Immature natural killer cell (primary cell): ENCODE measurements around the gene IL9. TPM values are rescaled to one million over a fixed set of nuclear protein-coding genes. Genes with fewer than 3 reads are reported as not detected.

Experiments used
- DNase-seq, 3 donors: peaks; one replicate each; pipeline ENCODE4 v3.0.0; 2022; ENCODE audit warnings: mixed read lengths in 1 of 3
- H3K27ac Mint-ChIP-seq, 6 donors: one replicate each; pipeline ENCODE4 v1.8.0; 2020; ENCODE audit warnings: mixed read lengths in 6 of 6, mild to moderate bottlenecking in 5 of 6, inconsistent platforms in 4 of 6, moderate library complexity in 3 of 6
- H3K27me3 Mint-ChIP-seq, 3 donors: one replicate each; pipeline ENCODE4 v1.8.0; 2020 to 2021; ENCODE audit warnings: low read depth in 3 of 3, mild to moderate bottlenecking in 3 of 3, mixed read lengths in 3 of 3, moderate library complexity in 3 of 3, inconsistent platforms in 1 of 3
- H3K36me3 Mint-ChIP-seq, 3 donors: one replicate each; pipeline ENCODE4 v1.8.0; 2020; ENCODE audit warnings: mixed read lengths in 3 of 3, inconsistent platforms in 2 of 3, mild to moderate bottlenecking in 2 of 3
- H3K4me1 Mint-ChIP-seq, 2 donors: one replicate each; pipeline ENCODE4 v1.8.0; 2020; ENCODE audit warnings: inconsistent platforms in 2 of 2, mild to moderate bottlenecking in 2 of 2, mixed read lengths in 2 of 2, moderate library complexity in 1 of 2
- H3K4me3 Mint-ChIP-seq, 5 donors: one replicate each; pipeline ENCODE4 v1.8.0; 2020; ENCODE audit warnings: mild to moderate bottlenecking in 5 of 5, mixed read lengths in 5 of 5, inconsistent platforms in 3 of 5, moderate library complexity in 3 of 5
- H3K9me3 Mint-ChIP-seq, 6 donors: one replicate each; pipeline ENCODE4 v1.8.0; 2020; ENCODE audit warnings: mild to moderate bottlenecking in 6 of 6, mixed read lengths in 6 of 6, inconsistent platforms in 4 of 6, moderate library complexity in 3 of 6
- polyA plus RNA-seq, 3 donors: library from polyadenylated mRNA; unstranded; fragments of 300-500 nt; fragmentation: Illumina TruSeq; gene quantifications; one replicate each; pipeline ENCODE4 v1.2.3, GENCODE V29; 2021

IL9 gene
- polyA plus RNA-seq, 3 donors from 2014 or later: not detected

- no peak overlapping the region for H3K27ac Mint-ChIP-seq
- peaks cover 24 to 30% of the 10 kb centered on the region in 2 donors for H3K4me1 Mint-ChIP-seq
- peaks cover 18 to 39% (median 25%) of the 10 kb centered on the region in 3 donors for H3K27me3 Mint-ChIP-seq
- no peak overlapping the region for H3K4me3 Mint-ChIP-seq
- H3K9me3 Mint-ChIP-seq: peaks cover 1 to 9% (median 5%) of the 10 kb centered on the region in 6 donors
- no peaks in the 10 kb centered on the region for H3K36me3 Mint-ChIP-seq
- DNase-seq: no peak
Measured at GRCh38 chr5:135913713-135914626, 18.3 kb upstream of the IL9 start.

- Mint-ChIP-seq H3K9me3 (no peaks in the 10 kb centered on the region), H3K4me1 (no peaks in the 10 kb centered on the region), H3K4me3 (no peak overlapping the region), H3K27ac (no peak overlapping the region), H3K27me3 (peaks cover 11 to 14% (median 14%) of the 10 kb centered on the region in 3 donors), H3K36me3 (no peaks in the 10 kb centered on the region)
- no peak for DNase-seq
Measured at GRCh38 chr5:135905144-135905543, 9.5 kb upstream of the IL9 start.

GRCh38 chr5:135901633-135902032 is 6.0 kb upstream of the IL9 start:
- Mint-ChIP-seq H3K27me3 (peaks cover 6 to 17% (median 13%) of the 10 kb centered on the region in 3 donors), H3K9me3 (no peaks in the 10 kb centered on the region), H3K36me3 (no peaks in the 10 kb centered on the region), H3K27ac (no peak overlapping the region), H3K4me1 (no peaks in the 10 kb centered on the region), H3K4me3 (no peak overlapping the region)
- no peak for DNase-seq

- Mint-ChIP-seq H3K36me3 (no peaks in the 10 kb centered on the region), H3K27ac (no peak overlapping the region), H3K4me1 (no peaks in the 10 kb centered on the region), H3K4me3 (no peak overlapping the region), H3K9me3 (no peaks in the 10 kb centered on the region), H3K27me3 (peaks cover 4 to 21% (median 12%) of the 10 kb centered on the region in 3 donors)
- DNase-seq: no peak
Measured at GRCh38 chr5:135900276-135900675, 4.6 kb upstream of the IL9 start.

- Mint-ChIP-seq H3K4me3 (no peak overlapping the region), H3K27ac (no peak overlapping the region), H3K4me1 (no peaks in the 10 kb centered on the region), H3K27me3 (peaks cover 8 to 23% (median 12%) of the 10 kb centered on the region in 3 donors), H3K36me3 (no peaks in the 10 kb centered on the region), H3K9me3 (no peaks in the 10 kb centered on the region)
- DNase-seq: no peak
Measured at GRCh38 chr5:135898651-135899050, 3.0 kb upstream of the IL9 start.

- Mint-ChIP-seq H3K4me1 (no peaks in the 10 kb centered on the region), H3K9me3 (no peaks in the 10 kb centered on the region), H3K27me3 (peaks cover 7 to 21% (median 21%) of the 10 kb centered on the region in 3 donors), H3K27ac (peak overlapping the region in 1 of 6 donors; percentile 55), H3K36me3 (no peaks in the 10 kb centered on the region), H3K4me3 (no peak overlapping the region)
- DNase-seq: no peak
Measured at GRCh38 chr5:135894789-135895188, 852 bp downstream of the IL9 start.

GRCh38 chr5:135894276-135894675 is 1.4 kb downstream of the IL9 start:
- H3K36me3 Mint-ChIP-seq: no peaks in the 10 kb centered on the region
- DNase-seq: no peak
- no peak overlapping the region for H3K4me3 Mint-ChIP-seq
- H3K27me3 Mint-ChIP-seq: peaks cover 7 to 23% (median 21%) of the 10 kb centered on the region in 3 donors
- H3K27ac Mint-ChIP-seq: no peak overlapping the region
- H3K4me1 Mint-ChIP-seq: no peaks in the 10 kb centered on the region
- H3K9me3 Mint-ChIP-seq: no peaks in the 10 kb centered on the region

- Mint-ChIP-seq H3K27ac (no peak overlapping the region), H3K4me3 (no peak overlapping the region), H3K4me1 (peaks cover 4 to 8% of the 10 kb centered on the region in 2 donors), H3K9me3 (no peaks in the 10 kb centered on the region), H3K27me3 (peaks cover 6 to 20% (median 18%) of the 10 kb centered on the region in 3 donors), H3K36me3 (no peaks in the 10 kb centered on the region)
- no peak for DNase-seq
Measured at GRCh38 chr5:135891791-135892190, 3.9 kb downstream of the IL9 start.

GRCh38 chr5:135891268-135891667 is 4.4 kb downstream of the IL9 start:
- Mint-ChIP-seq H3K27me3 (peaks cover 6 to 19% (median 16%) of the 10 kb centered on the region in 3 donors), H3K9me3 (no peaks in the 10 kb centered on the region), H3K27ac (no peak overlapping the region), H3K4me3 (no peak overlapping the region), H3K4me1 (peaks cover 4 to 8% of the 10 kb centered on the region in 2 donors), H3K36me3 (no peaks in the 10 kb centered on the region)
- DNase-seq: no peak

GRCh38 chr5:135890867-135891266 is 4.8 kb downstream of the IL9 start:
- no peak overlapping the region for H3K4me3 Mint-ChIP-seq
- peaks cover 6 to 16% (median 15%) of the 10 kb centered on the region in 3 donors for H3K27me3 Mint-ChIP-seq
- no peak for DNase-seq
- H3K9me3 Mint-ChIP-seq: no peaks in the 10 kb centered on the region
- H3K36me3 Mint-ChIP-seq: no peaks in the 10 kb centered on the region
- H3K27ac Mint-ChIP-seq: no peak overlapping the region
- peaks cover 4 to 8% of the 10 kb centered on the region in 2 donors for H3K4me1 Mint-ChIP-seq

GRCh38 chr5:135890296-135890695 is 5.3 kb downstream of the IL9 start:
- Mint-ChIP-seq H3K27me3 (peaks cover 6 to 16% (median 11%) of the 10 kb centered on the region in 3 donors), H3K36me3 (no peaks in the 10 kb centered on the region), H3K4me1 (peaks cover 4 to 8% of the 10 kb centered on the region in 2 donors), H3K9me3 (no peaks in the 10 kb centered on the region), H3K4me3 (no peak overlapping the region), H3K27ac (no peak overlapping the region)
- no peak for DNase-seq

GRCh38 chr5:135887881-135888614 is 7.6 kb downstream of the IL9 start:
- Mint-ChIP-seq H3K4me1 (peaks cover 4 to 8% of the 10 kb centered on the region in 2 donors), H3K9me3 (no peaks in the 10 kb centered on the region), H3K4me3 (peak overlapping the region in 2 of 5 donors; percentile 13 to 18), H3K27ac (no peak overlapping the region), H3K27me3 (peaks cover 2 to 12% (median 7%) of the 10 kb centered on the region in 3 donors), H3K36me3 (no peaks in the 10 kb centered on the region)
- DNase-seq: no peak

GRCh38 chr5:135887447-135887864 is 8.2 kb downstream of the IL9 start:
- H3K9me3 Mint-ChIP-seq: no peaks in the 10 kb centered on the region
- H3K36me3 Mint-ChIP-seq: no peaks in the 10 kb centered on the region
- peaks cover 2 to 15% (median 5%) of the 10 kb centered on the region in 3 donors for H3K27me3 Mint-ChIP-seq
- H3K27ac Mint-ChIP-seq: no peak overlapping the region
- peak; percentile 36 to 55 (median 41) for DNase-seq
- peak overlapping the region in 3 of 5 donors; percentile 14 to 26 (median 18) for H3K4me3 Mint-ChIP-seq
- peaks cover 4 to 8% of the 10 kb centered on the region in 2 donors for H3K4me1 Mint-ChIP-seq

GRCh38 chr5:135886136-135886535 is 9.5 kb downstream of the IL9 start:
- Mint-ChIP-seq H3K4me1 (peaks cover 4 to 8% of the 10 kb centered on the region in 2 donors), H3K4me3 (no peak overlapping the region), H3K9me3 (no peaks in the 10 kb centered on the region), H3K36me3 (no peaks in the 10 kb centered on the region), H3K27me3 (peaks cover 0 to 15% (median 2%) of the 10 kb centered on the region in 3 donors), H3K27ac (no peak overlapping the region)
- DNase-seq: no peak
